B cell (primary cell): ENCODE results near the gene QRICH2. TPM values are rescaled to one million over a fixed set of nuclear protein-coding genes. Genes with fewer than 3 reads are reported as not detected.

ENCODE experiments used
- ATAC-seq: fragments of 200-7000 bp; cut with Tn5 transposase; one replicate; pipeline ENCODE4 v1.10.0; 2021; ENCODE audit warnings: low read depth, mild to moderate bottlenecking, moderate number of reproducible peaks, moderate library complexity
- CTCF ChIA-PET: fragments of 350-600 bp; sonication (Branson Sonifier 250); formaldehyde crosslinking; loops from one replicate; lab custom pipeline; 2021; ENCODE audit warnings: antibody characterized with exemption, inconsistent platforms; lab: Charles Lee
- POLR2A ChIA-PET: fragments of 350-600 bp; sonication (Branson Sonifier 250); formaldehyde crosslinking; loops from one replicate; lab custom pipeline; 2021; ENCODE audit warnings: antibody characterized with exemption; lab: Charles Lee
- DNase-seq: peaks from one replicate; pipeline ENCODE4 v3.0.0; 2013
- H2AFZ ChIP-seq: 2 replicates; pipeline ENCODE4 v1.6.1; 2012; ENCODE audit warnings: mild to moderate bottlenecking, low read depth, low read length; ENCODE audit not compliant: insufficient read depth, poor library complexity, severe bottlenecking
- H3K27ac ChIP-seq, 2 donors: 1 replicate in 1 of 2; 2 replicates in 1 of 2; pipeline ENCODE4 v1.5.1; 2012 to 2013; ENCODE audit warnings: low read length in 2 of 2, mild to moderate bottlenecking in 2 of 2, moderate library complexity in 1 of 2
- H3K27me3 ChIP-seq, 4 experiments: fragments of 200-600 bp in 1 of 4; sonication (generic) in 1 of 4; replicated peaks in 1 of 4; 1 replicate in 2 of 4; 2 replicates in 2 of 4; pipeline versions ENCODE4 v1.6.1 to v1.7.0; 2013 to 2016; ENCODE audit warnings: low read length in 3 of 4, mild to moderate bottlenecking in 2 of 4, mixed read lengths in 1 of 4, moderate library complexity in 1 of 4; ENCODE audit not compliant: insufficient read depth in 4 of 4, control insufficient read depth in 3 of 4; ENCODE audit errors: control extremely low read depth in 1 of 4
- H3K36me3 ChIP-seq, 2 experiments: replicated peaks in 1 of 2; 1 replicate in 1 of 2; 2 replicates in 1 of 2; pipeline versions ENCODE4 v1.6.1 to v1.7.1; 2013; ENCODE audit warnings: low read length in 1 of 2; ENCODE audit not compliant: insufficient read depth in 2 of 2, control insufficient read depth in 1 of 2; ENCODE audit errors: control extremely low read depth in 1 of 2, extremely low read depth in 1 of 2
- H3K4me1 ChIP-seq, 2 donors: fragments of 200-600 bp in 1 of 2; sonication (generic) in 1 of 2; 1 replicate in 1 of 2; 2 replicates in 1 of 2; pipeline versions ENCODE4 v1.5.1 to v1.6.1; 2013 to 2017; ENCODE audit warnings: low read length in 2 of 2; ENCODE audit not compliant: control insufficient read depth in 2 of 2, insufficient read depth in 2 of 2
- H3K4me2 ChIP-seq: replicated peaks from 2 replicates; pipeline ENCODE3; 2012; ENCODE audit warnings: mild to moderate bottlenecking, low read depth, low read length; ENCODE audit not compliant: poor library complexity, severe bottlenecking
- H3K4me3 ChIP-seq, 5 experiments: fragments of 200-600 bp in 1 of 5; sonication (generic) in 1 of 5; 1 replicate in 3 of 5; 2 replicates in 2 of 5; pipeline versions ENCODE4 v1.5.1 to v1.7.0; 2011 to 2016; ENCODE audit warnings: low read length in 4 of 5, mild to moderate bottlenecking in 4 of 5, low read depth in 2 of 5, control low read depth in 1 of 5, moderate library complexity in 1 of 5; ENCODE audit not compliant: insufficient read depth in 1 of 5; ENCODE audit errors: control extremely low read depth in 1 of 5, extremely low read depth in 1 of 5
- H3K79me2 ChIP-seq: fragments of 200-600 bp; sonication (generic); one replicate; pipeline ENCODE4 v1.6.0; 2016; ENCODE audit warnings: low read length; ENCODE audit not compliant: control insufficient read depth, insufficient read depth
- H3K9ac ChIP-seq: fragments of 200-600 bp; sonication (generic); 2 replicates; pipeline ENCODE4 v1.6.1; 2017; ENCODE audit warnings: mild to moderate bottlenecking, low read length, moderate library complexity
- H3K9me3 ChIP-seq, 3 donors: one replicate each; pipeline versions ENCODE4 v1.6.1 to v1.7.1; 2013; ENCODE audit warnings: low read length in 2 of 3; ENCODE audit not compliant: control insufficient read depth in 2 of 3, insufficient read depth in 1 of 3; ENCODE audit errors: control extremely low read depth in 1 of 3
- H4K20me1 ChIP-seq: 2 replicates; pipeline ENCODE4 v1.6.0; 2012; ENCODE audit warnings: mild to moderate bottlenecking, low read length; ENCODE audit not compliant: insufficient read depth, control insufficient read depth, poor library complexity, severe bottlenecking
- H3K27ac Mint-ChIP-seq: one replicate; pipeline ENCODE4 v1.8.0; 2021; ENCODE audit warnings: mixed read lengths
- H3K27me3 Mint-ChIP-seq: one replicate; pipeline ENCODE4 v1.8.0; 2021; ENCODE audit warnings: mixed read lengths
- H3K4me1 Mint-ChIP-seq: one replicate; pipeline ENCODE4 v1.8.0; 2021; ENCODE audit warnings: mixed read lengths
- H3K4me3 Mint-ChIP-seq: one replicate; pipeline ENCODE4 v1.8.0; 2021; ENCODE audit warnings: mixed read lengths
- H3K9me3 Mint-ChIP-seq: one replicate; pipeline ENCODE4 v1.8.0; 2022; ENCODE audit warnings: mixed read lengths; ENCODE audit not compliant: insufficient read depth
- EZH2 ChIP-seq: IDR thresholded peaks from 2 replicates; pipeline ENCODE4 v1.6.1; 2012; ENCODE audit warnings: borderline replicate concordance, low read depth, mild to moderate bottlenecking, moderate library complexity, low read length; ENCODE audit not compliant: insufficient read depth, poor library complexity, severe bottlenecking
- WGBS: methylation state at CpG from one replicate; pipeline ENCODE4 v1.1.5; 2013; ENCODE audit warnings: missing lambda C conversion rate; ENCODE audit not compliant: insufficient coverage; 5-methylcytosine and 5-hydroxymethylcytosine counted together
- intact Hi-C: fragments of 100-400 bp; cut with micrococcal nuclease; formaldehyde crosslinking; loops from one replicate; pipeline ENCODE4 v1.10.0; 2022
- polyA plus RNA-seq: library from polyadenylated mRNA; depleted of rRNA; stranded (reverse); fragments of >200 nt; gene quantifications from 2 replicates; pipeline ENCODE4 v1.2.3, GENCODE V29; 2012
- total RNA-seq, 2 donors: library from RNA; stranded (reverse); fragments of 120-200 nt in 1 of 2; gene quantifications; 1 replicate in 1 of 2; 2 replicates in 1 of 2; pipeline versions ENCODE4 v1.2.3 to v1.2.4, GENCODE V29; 2013 to 2022
- TF ChIP-seq, protein P1 (sequence below): fragments of 200-600 bp; IDR thresholded peaks from one replicate; pipeline ENCODE4 v1.8.0; 2022; ENCODE audit warnings: antibody characterized with exemption, mild to moderate bottlenecking

QRICH2 gene
- total and polyA plus RNA-seq, 2 donors (not counting 1 experiment from before 2014, with no cell fraction given) = 4.4 to 4.5 TPM

DNA sequence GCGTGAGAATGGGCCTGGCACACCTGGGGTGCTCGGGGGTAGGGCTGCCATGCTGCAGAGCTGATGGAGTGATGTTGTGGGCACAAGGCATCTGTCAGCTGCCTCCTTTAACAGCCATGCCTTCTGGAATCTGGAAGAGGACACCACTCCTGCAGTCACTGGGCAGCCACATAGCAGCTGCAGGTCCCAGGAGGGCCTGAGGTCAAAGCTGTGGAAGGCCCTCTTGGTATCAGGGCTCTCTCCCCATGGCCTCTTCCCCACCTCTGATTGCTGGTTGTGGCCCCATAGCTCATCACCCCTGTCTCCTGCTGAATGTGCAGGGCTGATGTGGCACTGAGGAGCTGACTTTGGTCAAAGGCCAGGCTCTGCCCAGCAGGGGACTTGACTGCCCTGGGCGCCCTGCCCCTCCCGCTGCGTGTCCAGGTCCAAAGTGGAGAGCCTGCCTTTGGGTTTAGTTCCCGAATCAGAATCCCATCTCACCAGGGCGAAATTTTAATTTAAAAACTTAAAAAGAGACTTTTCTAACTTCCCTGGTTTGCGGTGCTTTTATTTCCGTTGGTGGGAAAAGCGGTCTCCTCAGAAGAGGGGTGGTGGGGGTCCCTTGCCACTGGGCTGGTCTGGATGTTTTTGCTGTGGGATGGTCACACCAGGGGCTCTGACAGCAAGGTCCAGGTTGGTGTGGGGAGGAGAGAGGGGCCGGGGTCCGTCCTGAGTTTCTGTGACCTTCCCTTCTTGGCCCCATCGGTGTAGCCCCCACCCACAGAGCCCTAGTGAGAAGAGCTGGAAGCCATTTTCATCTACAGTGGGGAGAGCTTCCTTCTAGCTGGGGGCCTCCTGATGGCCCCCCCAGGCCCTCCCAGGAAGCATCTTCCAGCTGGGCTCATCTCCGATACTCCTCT, 37.1 kb downstream of the QRICH2 start:
- H3K4me1 Mint-ChIP-seq = peaks cover 81% of the 10 kb centered on the region
- Histone ChIP-seq H3K9me3 (peaks cover 0 to 5% (median 0%) of the 10 kb centered on the region in 3 donors), H3K4me1 (peaks cover 89 to 98% of the 10 kb centered on the region in 2 donors), H3K27me3 (no peaks in the 10 kb centered on the region), H4K20me1 (peaks cover 10% of the 10 kb centered on the region), H3K9ac (peak overlapping the region; percentile 54), H2AFZ (no peak overlapping the region), H3K4me2 (peak overlapping the region; percentile 94), H3K4me3 (peak overlapping the region in 4 of 5 experiments; percentile 41 to 61 (median 52)), H3K36me3 (peaks cover 2 to 16% of the 10 kb centered on the region in 2 experiments), H3K79me2 (peaks cover 33% of the 10 kb centered on the region), H3K27ac (peak overlapping the region; percentile 97 to 99)
- CTCF ChIA-PET = interaction anchor here (1.1 to 16.7 kb wide), 8 partner anchors 8 to 148 kb away, joined by 3 to 435 read pairs (median 22); partner anchors contain the start of gene UBALD2
- peak overlapping the region; percentile 93 for H3K27ac Mint-ChIP-seq
- intact Hi-C loops = loop anchor here (10.0 kb wide), 1 partner anchor 224 kb away; no protein-coding TSS in a partner anchor
- DNase-seq (peak; percentile 63), ATAC-seq (no peak)
- WGBS = 83% methylated on average over 4 of the region's 14 CpGs
- H3K4me3 Mint-ChIP-seq = peak overlapping the region; percentile 82
- no peak for TF ChIP-seq EZH2
- TF ChIP-seq, protein P1, sequence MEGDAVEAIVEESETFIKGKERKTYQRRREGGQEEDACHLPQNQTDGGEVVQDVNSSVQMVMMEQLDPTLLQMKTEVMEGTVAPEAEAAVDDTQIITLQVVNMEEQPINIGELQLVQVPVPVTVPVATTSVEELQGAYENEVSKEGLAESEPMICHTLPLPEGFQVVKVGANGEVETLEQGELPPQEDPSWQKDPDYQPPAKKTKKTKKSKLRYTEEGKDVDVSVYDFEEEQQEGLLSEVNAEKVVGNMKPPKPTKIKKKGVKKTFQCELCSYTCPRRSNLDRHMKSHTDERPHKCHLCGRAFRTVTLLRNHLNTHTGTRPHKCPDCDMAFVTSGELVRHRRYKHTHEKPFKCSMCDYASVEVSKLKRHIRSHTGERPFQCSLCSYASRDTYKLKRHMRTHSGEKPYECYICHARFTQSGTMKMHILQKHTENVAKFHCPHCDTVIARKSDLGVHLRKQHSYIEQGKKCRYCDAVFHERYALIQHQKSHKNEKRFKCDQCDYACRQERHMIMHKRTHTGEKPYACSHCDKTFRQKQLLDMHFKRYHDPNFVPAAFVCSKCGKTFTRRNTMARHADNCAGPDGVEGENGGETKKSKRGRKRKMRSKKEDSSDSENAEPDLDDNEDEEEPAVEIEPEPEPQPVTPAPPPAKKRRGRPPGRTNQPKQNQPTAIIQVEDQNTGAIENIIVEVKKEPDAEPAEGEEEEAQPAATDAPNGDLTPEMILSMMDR = no peak
- POLR2A ChIA-PET = interaction anchor here (0.6 to 5.6 kb wide), 3 partner anchors 7 to 150 kb away, joined by 5 to 44 read pairs (median 10); partner anchors contain the start of gene UBALD2
- no peaks in the 10 kb centered on the region for H3K9me3 Mint-ChIP-seq
- H3K27me3 Mint-ChIP-seq = no peaks in the 10 kb centered on the region
